ENCODE measurements around the gene HAPLN3. TPM values are rescaled to one million over a fixed set of nuclear protein-coding genes. Genes with fewer than 3 reads are reported as not detected.

The HAPLN3 gene
- total RNA-seq, 1 donor from 2014 or later, result 16.9 TPM

GRCh38 chr15:88865498-88866099 is 29.7 kb downstream of the HAPLN3 start:
- Histone ChIP-seq H3K27me3 (no peaks in the 10 kb centered on the region), H3K27ac (no peak overlapping the region), H3K4me1 (no peaks in the 10 kb centered on the region), H3K4me3 (no peak overlapping the region), H3K9me3 (no peaks in the 10 kb centered on the region), H3K36me3 (no peaks in the 10 kb centered on the region)
- no peak for DNase-seq (ENCODE audit: extremely low spot score in 2 of 2)
- intact Hi-C loops (cut with DNase I), result no loop called here
- TF ChIP-seq POLR2AphosphoS5 (IDR thresholded peaks at IDR 0.05; ENCODE audit: insufficient read depth in 1 of 2, low read depth in 1 of 2), result no peak
- no peak for TF ChIP-seq POLR2A (IDR thresholded peaks at IDR 0.05)
- TF ChIP-seq CTCF (IDR thresholded peaks at IDR 0.05), result no peak

GRCh38 chr15:88864861-88865497 is 30.4 kb downstream of the HAPLN3 start:
- intact Hi-C loops (cut with DNase I), result no loop called here
- Histone ChIP-seq H3K36me3 (no peaks in the 10 kb centered on the region), H3K9me3 (no peaks in the 10 kb centered on the region), H3K27me3 (no peaks in the 10 kb centered on the region), H3K27ac (no peak overlapping the region), H3K4me3 (no peak overlapping the region), H3K4me1 (no peaks in the 10 kb centered on the region)
- TF ChIP-seq CTCF (IDR thresholded peaks at IDR 0.05), result no peak
- no peak for TF ChIP-seq POLR2AphosphoS5 (IDR thresholded peaks at IDR 0.05; ENCODE audit: insufficient read depth in 1 of 2, low read depth in 1 of 2)
- TF ChIP-seq POLR2A (IDR thresholded peaks at IDR 0.05), result no peak
- no peak for DNase-seq (ENCODE audit: extremely low spot score in 2 of 2)

- TF ChIP-seq POLR2AphosphoS5 (IDR thresholded peaks at IDR 0.05; ENCODE audit: insufficient read depth in 1 of 2, low read depth in 1 of 2) (no peak), POLR2A (IDR thresholded peaks at IDR 0.05) (no peak), CTCF (IDR thresholded peaks at IDR 0.05) (no peak)
- Histone ChIP-seq H3K27ac (no peak overlapping the region), H3K27me3 (no peaks in the 10 kb centered on the region), H3K4me3 (no peak overlapping the region), H3K36me3 (no peaks in the 10 kb centered on the region), H3K9me3 (no peaks in the 10 kb centered on the region), H3K4me1 (no peaks in the 10 kb centered on the region)
- intact Hi-C loops (cut with DNase I), result no loop called here
- DNase-seq (ENCODE audit: extremely low spot score in 2 of 2), result no peak
These were observed 31.9 kb downstream of the HAPLN3 start for GRCh38 chr15:88863412-88863811.

- Histone ChIP-seq H3K9me3 (no peaks in the 10 kb centered on the region), H3K36me3 (no peaks in the 10 kb centered on the region), H3K27me3 (no peaks in the 10 kb centered on the region), H3K27ac (no peak overlapping the region), H3K4me1 (no peaks in the 10 kb centered on the region), H3K4me3 (no peak overlapping the region)
- TF ChIP-seq POLR2A (IDR thresholded peaks at IDR 0.05) (no peak), POLR2AphosphoS5 (IDR thresholded peaks at IDR 0.05; ENCODE audit: insufficient read depth in 1 of 2, low read depth in 1 of 2) (no peak), CTCF (IDR thresholded peaks at IDR 0.05) (no peak)
- intact Hi-C loops (cut with DNase I), result no loop called here
- DNase-seq (ENCODE audit: extremely low spot score in 2 of 2), result no peak
These were observed 35.1 kb downstream of the HAPLN3 start for GRCh38 chr15:88860212-88860611.

GRCh38 chr15:88859550-88859949 is 35.8 kb downstream of the HAPLN3 start:
- intact Hi-C loops (cut with DNase I), result no loop called here

More at GRCh38 chr15:88859550-88859949, 35.8 kb downstream of the HAPLN3 start:
- no peaks in the 10 kb centered on the region for H3K36me3 ChIP-seq
- no peak overlapping the region for H3K27ac ChIP-seq
- H3K4me1 ChIP-seq, result no peaks in the 10 kb centered on the region
- H3K27me3 ChIP-seq, result no peaks in the 10 kb centered on the region
- H3K4me3 ChIP-seq, result no peak overlapping the region
- no peaks in the 10 kb centered on the region for H3K9me3 ChIP-seq
- no peak for DNase-seq (ENCODE audit: extremely low spot score in 2 of 2)
- no peak for TF ChIP-seq POLR2A (IDR thresholded peaks at IDR 0.05)
- TF ChIP-seq POLR2AphosphoS5 (IDR thresholded peaks at IDR 0.05; ENCODE audit: insufficient read depth in 1 of 2, low read depth in 1 of 2), result no peak
- no peak for TF ChIP-seq CTCF (IDR thresholded peaks at IDR 0.05)

Measured in vagina (tissue), 2 donors.